ENCODE data around the gene RNF220. TPM values are rescaled to one million over a fixed set of nuclear protein-coding genes. Genes with fewer than 3 reads are reported as not detected.

The RNF220 gene
- total and polyA plus RNA-seq, 9 of the 15 experiments (the other 6 are each of a cell fraction or from before 2014, with no cell fraction given) = 5.1 to 117 (median 66.9) TPM

- no peak for TF ChIP-seq ZBTB11 (CRISPR knock-in tag; IDR thresholded peaks at IDR 0.05)
- TF ChIP-seq CHD1 (IDR thresholded peaks at IDR 0.05; ENCODE audit: low read length) = no peak
- no peak for TF ChIP-seq FOXP4 (CRISPR knock-in tag; IDR thresholded peaks at IDR 0.05; ENCODE audit: borderline replicate concordance)
- no peak for TF ChIP-seq ETS1 (conservative IDR thresholded peaks at IDR 0.05; ENCODE audit: control insufficient read depth, low read depth, low read length)
- TF ChIP-seq HNRNPLL (IDR thresholded peaks at IDR 0.05; ENCODE audit: low read depth, low read length, poor library complexity, severe bottlenecking) = peak; percentile 29
- no peak for TF ChIP-seq PHB (CRISPR knock-in tag; IDR thresholded peaks at IDR 0.05)
- TF ChIP-seq ZNF668 (CRISPR knock-in tag; IDR thresholded peaks at IDR 0.05) = no peak
- peak; percentile 36; the same call in 1 of the 2 replicates for TF ChIP-seq NFIC (IDR thresholded peaks at IDR 0.05)
- TF ChIP-seq ZNF444 (CRISPR knock-in tag; IDR thresholded peaks at IDR 0.05) = no peak
- TF ChIP-seq, protein P1, sequence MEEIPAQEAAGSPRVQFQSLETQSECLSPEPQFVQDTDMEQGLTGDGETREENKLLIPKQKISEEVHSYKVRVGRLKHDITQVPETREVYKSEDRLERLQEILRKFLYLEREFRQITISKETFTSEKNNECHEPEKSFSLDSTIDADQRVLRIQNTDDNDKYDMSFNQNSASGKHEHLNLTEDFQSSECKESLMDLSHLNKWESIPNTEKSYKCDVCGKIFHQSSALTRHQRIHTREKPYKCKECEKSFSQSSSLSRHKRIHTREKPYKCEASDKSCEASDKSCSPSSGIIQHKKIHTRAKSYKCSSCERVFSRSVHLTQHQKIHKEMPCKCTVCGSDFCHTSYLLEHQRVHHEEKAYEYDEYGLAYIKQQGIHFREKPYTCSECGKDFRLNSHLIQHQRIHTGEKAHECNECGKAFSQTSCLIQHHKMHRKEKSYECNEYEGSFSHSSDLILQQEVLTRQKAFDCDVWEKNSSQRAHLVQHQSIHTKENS (CRISPR knock-in tag; IDR thresholded peaks at IDR 0.05) = no peak
- no peak for TF ChIP-seq KLF16 (IDR thresholded peaks at IDR 0.05)
- no peak for TF ChIP-seq POLR2G (IDR thresholded peaks at IDR 0.05; ENCODE audit: low read depth, low read length)
- no peak for TF ChIP-seq NCOA6 (IDR thresholded peaks at IDR 0.05)
- no peak for TF ChIP-seq CBX1 (IDR thresholded peaks at IDR 0.05; ENCODE audit: low read depth)
- peak; percentile 31; the same call in 1 of the 2 replicates for TF ChIP-seq MIER1 (IDR thresholded peaks at IDR 0.05; ENCODE audit: low read depth)
- TF ChIP-seq PPARD (CRISPR knock-in tag; IDR thresholded peaks at IDR 0.05) = no peak
- no peak for TF ChIP-seq ELK1 (CRISPR knock-in tag; IDR thresholded peaks at IDR 0.05)
Measured at GRCh38 chr1:44526295-44527073, 121.4 kb downstream of the RNF220 start (continued).

All from K562 (cell line).